Gastrocnemius medialis (tissue), 4 donors: Measurements from ENCODE around the gene SAMD8.

ENCODE experiments used
- POLR2A ChIP-seq, 2 donors: fragments of 450-650 bp; IDR thresholded peaks; one replicate each; pipeline ENCODE4 v1.6.1; 2017; ENCODE audit warnings: antibody characterized with exemption in 2 of 2, mild to moderate bottlenecking in 2 of 2, moderate library complexity in 2 of 2
- TF ChIP-seq, protein P1 (sequence below), 5 experiments: fragments of 450-650 bp in 3 of 5; fragments of 200-600 bp in 2 of 5; sonication (generic) in 2 of 5; IDR thresholded peaks in 4 of 5; conservative IDR thresholded peaks in 1 of 5; 1 replicate in 4 of 5; 2 replicates in 1 of 5; pipeline ENCODE4 v1.5.1; 2016 to 2019; ENCODE audit warnings: antibody characterized with exemption in 5 of 5, mild to moderate bottlenecking in 3 of 5, moderate library complexity in 3 of 5

DNA sequence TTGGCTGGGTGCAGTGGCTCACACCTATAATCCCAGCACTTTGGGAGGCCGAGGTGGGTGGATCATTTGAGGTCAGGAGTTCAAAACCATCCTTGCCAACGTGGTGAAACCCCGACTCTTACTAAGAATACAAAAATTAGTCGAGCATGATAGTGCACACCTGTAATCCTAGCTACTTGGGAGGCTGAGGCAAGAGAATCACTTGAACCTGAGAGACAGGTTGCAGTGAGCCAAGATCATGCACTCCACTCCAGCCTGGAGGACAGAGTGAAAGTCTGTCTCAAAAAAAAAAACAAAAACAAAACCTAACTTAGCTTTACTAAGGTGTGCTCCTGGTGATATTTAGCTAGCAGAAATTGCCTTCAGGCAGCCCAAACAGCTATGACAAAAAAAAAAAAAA is 74.9 kb downstream of the SAMD8 start:
- TF ChIP-seq, protein P1, sequence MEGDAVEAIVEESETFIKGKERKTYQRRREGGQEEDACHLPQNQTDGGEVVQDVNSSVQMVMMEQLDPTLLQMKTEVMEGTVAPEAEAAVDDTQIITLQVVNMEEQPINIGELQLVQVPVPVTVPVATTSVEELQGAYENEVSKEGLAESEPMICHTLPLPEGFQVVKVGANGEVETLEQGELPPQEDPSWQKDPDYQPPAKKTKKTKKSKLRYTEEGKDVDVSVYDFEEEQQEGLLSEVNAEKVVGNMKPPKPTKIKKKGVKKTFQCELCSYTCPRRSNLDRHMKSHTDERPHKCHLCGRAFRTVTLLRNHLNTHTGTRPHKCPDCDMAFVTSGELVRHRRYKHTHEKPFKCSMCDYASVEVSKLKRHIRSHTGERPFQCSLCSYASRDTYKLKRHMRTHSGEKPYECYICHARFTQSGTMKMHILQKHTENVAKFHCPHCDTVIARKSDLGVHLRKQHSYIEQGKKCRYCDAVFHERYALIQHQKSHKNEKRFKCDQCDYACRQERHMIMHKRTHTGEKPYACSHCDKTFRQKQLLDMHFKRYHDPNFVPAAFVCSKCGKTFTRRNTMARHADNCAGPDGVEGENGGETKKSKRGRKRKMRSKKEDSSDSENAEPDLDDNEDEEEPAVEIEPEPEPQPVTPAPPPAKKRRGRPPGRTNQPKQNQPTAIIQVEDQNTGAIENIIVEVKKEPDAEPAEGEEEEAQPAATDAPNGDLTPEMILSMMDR (IDR thresholded peaks at IDR 0.05 in 4 of 5, conservative IDR thresholded peaks at IDR 0.05 in 1 of 5): no peak
- TF ChIP-seq POLR2A (IDR thresholded peaks at IDR 0.05): no peak
